HFF-Myc (cell line): Measurements from ENCODE around the gene HOXC12.

Experiments used
- DNase-seq: peaks from one replicate; pipeline ENCODE4 v3.0.0-alpha.2; 2011; ENCODE audit warnings: low read depth; ENCODE audit errors: extremely low read depth
- H3K4me3 ChIP-seq: replicated peaks from 2 replicates; pipeline ENCODE4 v1.5.1; 2011; ENCODE audit warnings: low read depth, mild to moderate bottlenecking, control low read depth, low read length
- CTCF ChIP-seq: IDR thresholded peaks from 2 replicates; pipeline ENCODE4 v1.5.1; 2012; ENCODE audit warnings: mild to moderate bottlenecking, low read depth, low read length, control low read depth; ENCODE audit errors: missing control alignments

The HOXC12 gene

GRCh38 chr12:53941750-53942149 lies 13.0 kb upstream of the HOXC12 start:
- DNase-seq = no peak
- TF ChIP-seq CTCF = no peak

GRCh38 chr12:53942467-53942997 lies 12.2 kb upstream of the HOXC12 start:
- H3K4me3 ChIP-seq = no peak overlapping the region
- DNase-seq = no peak
- no peak for TF ChIP-seq CTCF

More at GRCh38 chr12:53941750-53942149, 13.0 kb upstream of the HOXC12 start:
- H3K4me3 ChIP-seq = no peak overlapping the region

- no peak for DNase-seq
- H3K4me3 ChIP-seq = no peak overlapping the region
- no peak for TF ChIP-seq CTCF
Measured at GRCh38 chr12:53944209-53944608, 10.5 kb upstream of the HOXC12 start.

GRCh38 chr12:53944907-53945847 lies 9.5 kb upstream of the HOXC12 start:
- no peak for TF ChIP-seq CTCF
- no peak for DNase-seq
- no peak overlapping the region for H3K4me3 ChIP-seq

- TF ChIP-seq CTCF = no peak
- DNase-seq = no peak
- no peak overlapping the region for H3K4me3 ChIP-seq
Measured at GRCh38 chr12:53947743-53948142, 7.0 kb upstream of the HOXC12 start.

GRCh38 chr12:53948650-53949593 lies 5.8 kb upstream of the HOXC12 start:
- TF ChIP-seq CTCF = no peak
- no peak overlapping the region for H3K4me3 ChIP-seq
- no peak for DNase-seq
